Activated naive CD8-positive, alpha-beta T cell treated with anti-CD3 and anti-CD28 coated beads for 36 hours (primary cell): ENCODE measurements around the gene EXOC6. TPM values are rescaled to one million over a fixed set of nuclear protein-coding genes. Genes with fewer than 3 reads are reported as not detected.

Experiments used
- DNase-seq: peaks from one replicate; pipeline ENCODE4 v3.0.0; 2021
- H3K27ac Mint-ChIP-seq: one replicate; pipeline ENCODE4 v1.8.0; 2022; ENCODE audit warnings: mild to moderate bottlenecking, moderate library complexity, mixed read lengths
- H3K27me3 Mint-ChIP-seq: one replicate; pipeline ENCODE4 v1.8.0; 2022; ENCODE audit warnings: mild to moderate bottlenecking, mixed read lengths
- H3K36me3 Mint-ChIP-seq: one replicate; pipeline ENCODE4 v1.8.0; 2021; ENCODE audit warnings: mild to moderate bottlenecking, mixed read lengths
- H3K4me1 Mint-ChIP-seq: one replicate; pipeline ENCODE4 v1.8.0; 2021; ENCODE audit warnings: mixed read lengths
- H3K4me3 Mint-ChIP-seq: one replicate; pipeline ENCODE4 v1.8.0; 2022; ENCODE audit warnings: mild to moderate bottlenecking, moderate library complexity, mixed read lengths
- H3K9me3 Mint-ChIP-seq: one replicate; pipeline ENCODE4 v1.8.0; 2022; ENCODE audit warnings: mixed read lengths
- total RNA-seq, 2 experiments: library from RNA; stranded (reverse); gene quantifications; one replicate each; pipeline ENCODE4 v1.2.3, GENCODE V29; 2021

Gene EXOC6
- total RNA-seq, 2 experiments from 2014 or later, result 11.9 to 12.4 TPM

DNA sequence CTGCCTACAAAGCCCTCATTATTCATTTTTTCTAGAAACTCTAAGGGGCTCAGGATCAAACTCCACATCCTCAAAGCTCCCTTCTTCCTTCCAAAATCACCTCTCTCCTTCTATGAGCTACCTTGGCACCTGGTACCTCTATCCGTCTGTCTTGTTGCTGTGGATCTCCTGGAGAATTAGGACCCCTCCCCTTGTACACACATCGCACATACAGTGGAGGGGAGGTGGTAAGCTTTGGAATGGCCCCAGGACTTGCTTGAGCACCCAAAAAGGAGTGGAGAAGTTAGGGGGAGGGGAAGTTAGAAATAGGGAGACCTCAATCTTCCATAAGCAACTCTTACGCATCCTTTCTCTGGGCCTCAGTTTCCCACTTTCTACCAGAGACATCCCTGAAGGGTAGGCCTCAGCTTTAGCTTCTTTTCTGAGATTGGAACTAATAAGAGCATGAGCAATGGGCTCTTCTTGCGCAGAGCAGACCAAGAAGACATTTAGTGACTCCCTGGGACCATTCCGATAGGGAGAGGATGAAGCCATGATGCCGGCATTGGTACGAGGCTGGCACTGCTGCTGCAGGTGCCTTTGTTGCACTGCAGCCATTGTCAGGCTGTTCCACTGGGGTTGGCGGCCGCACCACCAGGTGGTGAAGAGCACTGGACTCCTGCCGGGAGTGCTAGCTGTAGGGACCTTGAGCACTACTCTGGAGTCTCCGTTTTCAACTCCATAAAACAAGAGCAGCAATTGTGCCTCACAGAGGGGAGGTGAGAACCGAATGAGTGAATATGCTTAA is 216.7 kb downstream of the EXOC6 start:
- Mint-ChIP-seq H3K4me1 (peaks cover 18% of the 10 kb centered on the region), H3K27ac (no peak overlapping the region), H3K9me3 (no peaks in the 10 kb centered on the region), H3K27me3 (peaks cover 82% of the 10 kb centered on the region), H3K4me3 (no peak overlapping the region), H3K36me3 (peaks cover 2% of the 10 kb centered on the region)
- no peak for DNase-seq

- H3K27ac Mint-ChIP-seq, result no peak overlapping the region
- H3K27me3 Mint-ChIP-seq, result peaks cover 85% of the 10 kb centered on the region
- H3K36me3 Mint-ChIP-seq, result no peaks in the 10 kb centered on the region
- no peaks in the 10 kb centered on the region for H3K9me3 Mint-ChIP-seq
- DNase-seq, result no peak
- no peak overlapping the region for H3K4me3 Mint-ChIP-seq
- H3K4me1 Mint-ChIP-seq, result peaks cover 18% of the 10 kb centered on the region
Observed at GRCh38 chr10:93065675-93066543, 217.6 kb downstream of the EXOC6 start.

DNA sequence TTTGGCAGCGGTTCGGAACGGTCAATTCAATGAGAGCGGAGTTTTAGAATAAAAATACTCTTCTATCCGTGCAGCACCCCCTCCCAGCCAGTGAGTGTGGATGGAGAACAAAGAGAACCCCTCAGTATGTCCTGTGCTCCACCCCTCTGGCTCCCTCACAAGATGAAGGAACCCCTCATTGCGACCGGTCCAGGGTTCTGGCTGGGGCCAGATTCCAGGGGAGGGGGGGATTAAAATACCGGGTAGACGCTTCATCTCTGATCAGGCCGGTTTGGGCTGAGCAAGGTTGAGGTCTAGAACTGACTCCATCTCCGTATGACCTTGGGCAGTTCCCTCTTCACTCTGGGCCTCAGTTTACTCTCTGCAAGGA is 218.2 kb downstream of the EXOC6 start:
- H3K9me3 Mint-ChIP-seq, result no peaks in the 10 kb centered on the region
- H3K4me1 Mint-ChIP-seq, result peaks cover 15% of the 10 kb centered on the region
- no peaks in the 10 kb centered on the region for H3K36me3 Mint-ChIP-seq
- peaks cover 87% of the 10 kb centered on the region for H3K27me3 Mint-ChIP-seq
- H3K27ac Mint-ChIP-seq, result no peak overlapping the region
- no peak for DNase-seq
- no peak overlapping the region for H3K4me3 Mint-ChIP-seq

DNA sequence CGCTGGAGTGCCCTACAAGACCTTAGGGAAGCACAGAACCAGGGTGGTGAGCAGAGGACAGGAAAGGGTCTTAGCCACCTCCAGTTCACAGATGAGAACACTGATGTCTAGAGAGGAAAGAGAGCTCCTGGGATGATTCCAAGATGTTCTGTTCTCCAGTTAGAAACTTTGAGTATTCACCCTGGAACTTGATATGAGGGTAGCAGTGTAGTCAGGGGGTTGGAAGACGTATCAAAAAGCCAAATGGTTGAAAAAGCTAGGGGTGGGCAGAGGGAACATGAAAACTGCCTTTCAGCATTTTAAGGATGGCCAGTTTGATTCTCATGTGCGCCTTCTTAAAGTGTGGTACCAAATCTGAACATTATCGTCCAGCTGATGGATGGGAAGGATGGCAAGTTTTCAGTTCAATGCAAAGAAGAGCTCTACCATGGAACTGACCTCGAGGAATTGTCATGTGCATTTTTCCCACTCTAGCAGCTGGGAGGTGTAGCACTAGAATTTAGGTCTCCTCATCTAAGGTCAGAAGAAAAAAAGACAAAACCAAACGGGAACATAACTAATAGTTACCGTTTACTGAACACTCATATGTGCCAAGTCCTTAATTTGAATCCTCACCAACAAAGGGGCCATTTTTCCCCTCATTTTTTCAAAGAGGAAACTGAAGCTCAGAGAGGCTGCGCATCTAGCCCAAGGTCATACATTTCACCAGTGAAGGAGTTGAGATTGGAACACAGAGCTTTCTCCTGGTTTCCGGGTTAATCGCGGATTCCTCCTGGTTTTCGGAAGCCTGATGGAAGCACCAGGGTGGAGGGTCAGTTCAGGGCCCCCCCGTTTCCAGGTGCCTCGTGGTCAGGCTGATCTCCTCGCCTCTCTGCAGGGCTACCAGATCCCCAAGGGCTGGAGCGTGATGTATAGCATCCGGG is 219.4 kb downstream of the EXOC6 start:
- DNase-seq, result no peak
- Mint-ChIP-seq H3K4me3 (no peak overlapping the region), H3K4me1 (peaks cover 17% of the 10 kb centered on the region), H3K27ac (no peak overlapping the region), H3K9me3 (no peaks in the 10 kb centered on the region), H3K27me3 (peaks cover 89% of the 10 kb centered on the region), H3K36me3 (no peaks in the 10 kb centered on the region)

- no peaks in the 10 kb centered on the region for H3K9me3 Mint-ChIP-seq
- peaks cover 95% of the 10 kb centered on the region for H3K27me3 Mint-ChIP-seq
- no peaks in the 10 kb centered on the region for H3K36me3 Mint-ChIP-seq
- DNase-seq, result no peak
- H3K4me1 Mint-ChIP-seq, result peaks cover 22% of the 10 kb centered on the region
- H3K4me3 Mint-ChIP-seq, result no peak overlapping the region
- H3K27ac Mint-ChIP-seq, result no peak overlapping the region
Observed at GRCh38 chr10:93068411-93069244, 220.3 kb downstream of the EXOC6 start.

DNA sequence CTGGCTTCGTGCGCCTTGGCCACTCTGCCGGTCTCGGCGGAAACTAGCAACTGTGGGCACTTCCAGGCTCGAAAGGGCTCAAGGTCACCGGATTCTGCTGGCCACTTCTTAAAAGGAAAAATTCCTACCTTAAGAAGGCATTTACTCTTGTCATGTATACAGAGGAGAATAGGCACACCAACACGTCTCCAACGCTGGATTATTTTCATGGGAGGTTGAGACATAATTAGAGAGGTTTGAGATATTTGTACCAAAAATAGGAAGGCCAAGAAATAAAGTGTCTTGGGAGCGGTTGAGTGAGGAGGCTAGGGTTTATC is 220.9 kb downstream of the EXOC6 start:
- Mint-ChIP-seq H3K4me1 (peaks cover 23% of the 10 kb centered on the region), H3K27ac (no peak overlapping the region), H3K4me3 (no peak overlapping the region), H3K27me3 (peaks cover 94% of the 10 kb centered on the region), H3K36me3 (no peaks in the 10 kb centered on the region), H3K9me3 (no peaks in the 10 kb centered on the region)
- no peak for DNase-seq

- Mint-ChIP-seq H3K9me3 (no peaks in the 10 kb centered on the region), H3K27me3 (peaks cover 94% of the 10 kb centered on the region), H3K4me1 (peaks cover 32% of the 10 kb centered on the region), H3K4me3 (no peak overlapping the region), H3K27ac (no peak overlapping the region), H3K36me3 (no peaks in the 10 kb centered on the region)
- DNase-seq, result no peak
Observed at GRCh38 chr10:93070378-93071176, 222.3 kb downstream of the EXOC6 start.

GRCh38 chr10:93071177-93071472 is 222.8 kb downstream of the EXOC6 start:
- Mint-ChIP-seq H3K9me3 (no peaks in the 10 kb centered on the region), H3K4me3 (no peak overlapping the region), H3K4me1 (peaks cover 34% of the 10 kb centered on the region), H3K27ac (no peak overlapping the region), H3K27me3 (peaks cover 97% of the 10 kb centered on the region), H3K36me3 (no peaks in the 10 kb centered on the region)
- no peak for DNase-seq

- Mint-ChIP-seq H3K36me3 (no peaks in the 10 kb centered on the region), H3K9me3 (no peaks in the 10 kb centered on the region), H3K4me3 (no peak overlapping the region), H3K27ac (no peak overlapping the region), H3K27me3 (peaks cover 97% of the 10 kb centered on the region), H3K4me1 (peaks cover 34% of the 10 kb centered on the region)
- no peak for DNase-seq
Observed at GRCh38 chr10:93071674-93072224, 223.4 kb downstream of the EXOC6 start.

GRCh38 chr10:93072225-93072712 is 223.9 kb downstream of the EXOC6 start:
- H3K36me3 Mint-ChIP-seq, result no peaks in the 10 kb centered on the region

GRCh38 chr10:93072713-93073538 is 224.6 kb downstream of the EXOC6 start:
- H3K9me3 Mint-ChIP-seq, result no peaks in the 10 kb centered on the region
- H3K4me3 Mint-ChIP-seq, result no peak overlapping the region
- peaks cover 34% of the 10 kb centered on the region for H3K4me1 Mint-ChIP-seq
- DNase-seq, result no peak
- no peak overlapping the region for H3K27ac Mint-ChIP-seq
- H3K27me3 Mint-ChIP-seq, result peaks cover 95% of the 10 kb centered on the region
- no peaks in the 10 kb centered on the region for H3K36me3 Mint-ChIP-seq

More at GRCh38 chr10:93072225-93072712, 223.9 kb downstream of the EXOC6 start:
- peaks cover 96% of the 10 kb centered on the region for H3K27me3 Mint-ChIP-seq
- H3K4me1 Mint-ChIP-seq, result peaks cover 34% of the 10 kb centered on the region
- H3K9me3 Mint-ChIP-seq, result no peaks in the 10 kb centered on the region
- H3K27ac Mint-ChIP-seq, result no peak overlapping the region
- no peak overlapping the region for H3K4me3 Mint-ChIP-seq
- no peak for DNase-seq

GRCh38 chr10:93073539-93074146 is 225.3 kb downstream of the EXOC6 start, which contains the start of gene CYP26A1:
TSS of gene CYP26A1 (plus strand) at chr10:93073893. CDS start at chr10:93073935, 42 bp downstream.
- Mint-ChIP-seq H3K4me3 (peak within 1 kb of the TSS; percentile 75), H3K27ac (no peak within 1 kb of the TSS), H3K4me1 (peaks cover 32% of the 10 kb centered on the region), H3K36me3 (no peaks in the 10 kb centered on the region), H3K9me3 (no peaks in the 10 kb centered on the region), H3K27me3 (peaks cover 95% of the 10 kb centered on the region)
- no peak for DNase-seq
